Mononuclear cell (primary cell): Measurements from ENCODE around the gene SLC6A17. TPM values are rescaled to one million over a fixed set of nuclear protein-coding genes. Genes with fewer than 3 reads are reported as not detected.

Source experiments
- H3K27me3 ChIP-seq: 2 replicates; pipeline ENCODE4 v1.6.0; 2011; ENCODE audit warnings: low read length, control low read depth; ENCODE audit not compliant: insufficient read depth
- H3K4me1 ChIP-seq: 2 replicates; pipeline ENCODE4 v1.5.1; 2011; ENCODE audit warnings: mild to moderate bottlenecking, low read length, control low read depth; ENCODE audit not compliant: insufficient read depth
- H3K4me3 ChIP-seq: 2 replicates; pipeline ENCODE4 v1.5.1; 2011; ENCODE audit warnings: mild to moderate bottlenecking, low read length, moderate library complexity
- H3K9me3 ChIP-seq: 2 replicates; pipeline ENCODE4 v1.5.1; 2011; ENCODE audit warnings: low read depth, mild to moderate bottlenecking, control low read depth, low read length
- total RNA-seq: library from RNA; depleted of rRNA; stranded (reverse); fragments of >200 nt; gene quantifications from one replicate; pipeline ENCODE4 v1.2.3, GENCODE V29; 2012

SLC6A17 gene
- total RNA-seq, 1 donor: 0.63 TPM

DNA sequence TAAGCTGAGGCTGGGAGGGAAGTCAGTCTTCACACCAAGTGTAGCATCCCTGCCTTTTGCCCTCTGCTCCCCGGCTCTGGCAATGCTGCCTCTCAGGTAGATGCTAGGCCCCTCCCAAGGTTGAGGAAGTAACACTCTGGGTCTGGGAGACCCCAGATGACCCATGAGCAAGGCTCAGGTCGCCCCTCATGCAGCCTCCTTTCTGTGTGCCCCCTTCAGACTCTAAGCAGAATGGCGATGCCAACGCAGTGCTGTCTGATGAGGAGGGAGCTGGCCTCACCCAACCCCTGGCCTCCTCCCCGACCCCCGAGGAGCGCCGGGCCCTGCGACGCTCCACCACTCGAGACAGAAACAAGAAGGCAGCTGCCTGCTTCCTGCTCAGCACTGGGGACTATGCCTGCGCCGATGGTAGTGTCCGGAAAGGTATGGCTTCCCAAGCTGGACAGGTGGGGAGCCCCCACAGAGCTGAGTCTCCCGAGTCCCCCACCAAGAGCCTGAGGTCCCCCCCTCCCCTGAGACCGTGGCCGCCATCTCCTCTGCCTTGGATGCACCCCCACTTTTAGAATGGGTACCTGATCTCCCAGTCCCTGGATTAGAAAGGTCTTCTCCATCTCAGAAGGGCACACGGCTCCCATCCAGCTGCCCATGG, 75.6 kb downstream of the SLC6A17 start:
- Histone ChIP-seq H3K9me3 (no peaks in the 10 kb centered on the region), H3K4me1 (peaks cover 6% of the 10 kb centered on the region), H3K27me3 (no peaks in the 10 kb centered on the region), H3K4me3 (no peak overlapping the region)

DNA sequence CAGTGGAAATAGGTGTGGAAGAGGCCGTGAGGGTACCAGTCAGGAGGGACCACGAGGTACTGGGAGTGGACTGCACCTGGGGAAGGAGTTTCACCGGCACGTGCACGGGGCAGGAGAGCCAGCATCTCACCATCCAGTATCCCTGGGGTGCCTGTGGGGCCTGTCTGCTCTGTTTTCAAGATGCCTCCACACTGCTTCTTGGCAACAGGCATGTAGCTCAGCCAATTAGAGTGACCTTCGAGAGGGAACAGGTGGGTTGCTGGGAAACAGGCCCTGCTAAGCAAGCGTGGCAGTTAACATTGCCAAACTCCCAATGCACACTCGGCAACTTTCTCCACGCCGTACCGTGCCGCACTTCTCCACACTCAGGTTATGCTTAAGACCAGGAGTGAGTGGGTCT, 77.5 kb downstream of the SLC6A17 start:
- H3K4me3 ChIP-seq: no peak overlapping the region
- H3K27me3 ChIP-seq: no peaks in the 10 kb centered on the region
- no peaks in the 10 kb centered on the region for H3K9me3 ChIP-seq

GRCh38 chr1:110228381-110228780, 78.1 kb downstream of the SLC6A17 start:
- H3K27me3 ChIP-seq: no peaks in the 10 kb centered on the region
- no peaks in the 10 kb centered on the region for H3K9me3 ChIP-seq
- peaks cover 6% of the 10 kb centered on the region for H3K4me1 ChIP-seq
- no peak overlapping the region for H3K4me3 ChIP-seq

More for the DNA sequence above, 77.5 kb downstream of the SLC6A17 start:
- H3K4me1 ChIP-seq: peaks cover 6% of the 10 kb centered on the region

DNA sequence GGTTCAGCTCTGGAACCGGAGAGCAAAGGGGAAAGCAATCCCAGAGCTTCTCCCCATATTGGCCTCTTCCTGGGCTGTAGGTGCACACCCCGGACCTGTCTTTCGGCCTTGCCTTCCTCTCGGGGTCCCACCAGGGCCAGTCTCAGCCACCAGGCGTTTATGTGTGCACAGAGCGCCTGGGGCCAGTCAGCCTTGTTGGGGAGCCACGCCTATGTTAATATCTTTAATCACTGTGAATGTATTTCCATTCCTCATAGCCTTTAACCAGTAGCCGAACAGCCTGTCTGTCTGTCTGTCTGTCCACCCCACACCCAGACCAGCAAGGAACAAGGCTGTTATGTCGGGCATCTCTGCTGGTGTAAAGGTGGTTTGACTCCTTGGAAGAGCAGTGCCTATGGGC, 78.6 kb downstream of the SLC6A17 start:
- H3K4me1 ChIP-seq: peaks cover 6% of the 10 kb centered on the region
- no peak overlapping the region for H3K4me3 ChIP-seq
- H3K9me3 ChIP-seq: no peaks in the 10 kb centered on the region
- H3K27me3 ChIP-seq: no peaks in the 10 kb centered on the region

GRCh38 chr1:110229348-110230001, 79.2 kb downstream of the SLC6A17 start:
- Histone ChIP-seq H3K9me3 (no peaks in the 10 kb centered on the region), H3K27me3 (no peaks in the 10 kb centered on the region), H3K4me1 (peaks cover 6% of the 10 kb centered on the region), H3K4me3 (no peak overlapping the region)

GRCh38 chr1:110230381-110231199, 80.3 kb downstream of the SLC6A17 start:
- Histone ChIP-seq H3K9me3 (no peaks in the 10 kb centered on the region), H3K4me1 (peaks cover 9% of the 10 kb centered on the region), H3K27me3 (no peaks in the 10 kb centered on the region), H3K4me3 (no peak overlapping the region)

DNA sequence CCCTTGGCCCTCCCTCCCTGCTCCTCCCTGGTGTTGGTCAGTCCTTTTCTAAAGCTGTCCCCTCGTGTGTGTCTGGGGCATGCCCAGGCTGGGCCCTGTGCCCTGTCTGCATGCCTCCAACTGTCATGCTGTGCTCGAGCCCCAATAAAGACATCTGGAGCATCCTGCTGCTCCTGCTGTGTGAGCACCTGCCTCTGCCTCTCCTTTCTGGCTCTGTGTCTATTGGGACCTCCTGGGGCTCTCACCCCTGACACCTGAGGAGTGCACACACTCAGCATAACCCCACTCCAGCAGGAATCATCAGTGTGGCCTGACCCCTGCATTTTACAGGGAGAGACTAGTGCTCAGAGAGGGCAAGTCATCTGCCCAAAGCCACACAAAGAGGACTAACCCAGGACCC, 83.6 kb downstream of the SLC6A17 start:
- Histone ChIP-seq H3K9me3 (no peaks in the 10 kb centered on the region), H3K4me3 (no peak overlapping the region), H3K4me1 (peaks cover 15% of the 10 kb centered on the region), H3K27me3 (no peaks in the 10 kb centered on the region)

GRCh38 chr1:110234691-110235090, 84.4 kb downstream of the SLC6A17 start:
- Histone ChIP-seq H3K9me3 (no peaks in the 10 kb centered on the region), H3K4me3 (no peak overlapping the region), H3K4me1 (peaks cover 17% of the 10 kb centered on the region), H3K27me3 (no peaks in the 10 kb centered on the region)

- no peak overlapping the region for H3K4me3 ChIP-seq
- H3K27me3 ChIP-seq: no peaks in the 10 kb centered on the region
- H3K9me3 ChIP-seq: no peaks in the 10 kb centered on the region
- peaks cover 19% of the 10 kb centered on the region for H3K4me1 ChIP-seq
Measured at GRCh38 chr1:110235181-110235833, 85.0 kb downstream of the SLC6A17 start.

DNA sequence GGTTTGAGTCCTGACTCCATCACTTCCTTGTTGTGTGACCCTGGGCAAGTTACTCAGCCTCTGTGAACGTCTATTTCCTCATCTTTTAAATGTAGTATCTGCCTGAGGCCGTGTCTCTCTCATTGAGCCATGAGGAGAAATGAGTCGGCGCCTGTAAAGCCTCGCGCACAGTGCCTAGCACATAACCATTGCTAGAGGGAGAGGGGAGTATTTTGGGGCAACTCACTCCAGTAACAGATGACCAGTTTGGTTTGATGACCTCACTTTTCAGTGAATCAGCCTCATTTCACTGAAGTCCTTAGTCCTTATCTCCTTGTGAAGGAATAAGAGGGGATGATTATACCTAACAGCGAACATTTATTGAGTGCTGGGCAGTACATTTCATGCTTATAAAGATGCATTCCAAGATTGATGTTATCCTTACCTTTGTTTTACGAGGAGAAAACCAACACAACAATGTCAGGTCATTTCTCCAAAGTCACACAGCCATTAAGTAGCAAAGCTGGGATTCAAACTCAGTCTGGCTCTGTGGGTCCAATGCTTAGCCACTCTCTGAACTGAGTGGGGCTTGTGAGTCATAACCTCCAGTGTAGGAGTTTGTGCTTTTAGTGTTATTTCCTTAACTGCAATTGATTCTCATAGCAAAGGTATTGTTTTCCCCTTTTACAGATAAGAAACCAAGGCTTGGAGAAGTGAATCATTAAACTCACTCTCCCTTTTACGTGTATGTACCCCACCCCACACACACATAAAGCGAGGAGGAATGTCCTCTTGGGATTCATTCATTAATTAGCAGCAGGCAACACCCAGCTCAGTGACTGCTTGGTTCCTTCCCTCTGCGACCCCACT, 85.8 kb downstream of the SLC6A17 start:
- H3K27me3 ChIP-seq: no peaks in the 10 kb centered on the region
- peaks cover 22% of the 10 kb centered on the region for H3K4me1 ChIP-seq
- no peak overlapping the region for H3K4me3 ChIP-seq

DNA sequence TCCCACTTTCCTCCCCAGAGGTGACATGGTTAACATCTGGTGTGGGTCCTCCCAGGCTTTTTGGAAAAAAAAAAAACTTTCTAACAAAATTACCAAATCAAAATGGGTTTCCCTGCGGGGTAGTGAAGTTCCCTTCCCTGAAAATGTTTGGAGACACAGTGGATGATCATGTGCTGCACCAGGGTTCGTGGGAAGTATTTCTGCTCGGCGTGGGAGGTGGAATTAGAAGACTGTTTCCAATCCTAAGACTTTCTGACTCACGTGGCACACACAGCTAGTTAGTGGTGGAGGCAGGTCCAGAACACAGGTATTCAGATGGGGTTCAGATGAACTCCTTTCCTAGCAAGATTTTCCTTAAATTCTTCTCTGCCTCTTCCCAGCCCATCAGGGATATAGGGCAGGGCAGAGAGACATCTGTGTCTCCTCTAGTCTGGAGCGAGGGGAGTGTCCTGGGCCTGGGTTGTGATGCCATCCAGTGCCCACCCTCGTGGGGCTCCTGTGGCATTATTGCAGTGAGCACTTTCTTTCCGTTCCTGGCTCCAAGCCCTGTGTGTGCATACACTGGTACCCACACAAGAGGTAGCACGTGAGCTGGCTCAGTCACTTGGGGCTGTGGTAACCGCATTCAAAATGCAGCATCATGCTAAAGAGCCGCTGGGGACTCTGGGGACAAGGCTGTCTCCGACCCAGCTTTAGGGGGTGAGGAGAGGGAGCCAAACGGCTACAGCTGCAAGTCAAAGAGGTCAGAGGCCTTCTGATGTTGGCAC, 87.3 kb downstream of the SLC6A17 start:
- Histone ChIP-seq H3K4me1 (peaks cover 22% of the 10 kb centered on the region), H3K4me3 (no peak overlapping the region), H3K9me3 (no peaks in the 10 kb centered on the region), H3K27me3 (no peaks in the 10 kb centered on the region)

More for the DNA sequence above, 85.8 kb downstream of the SLC6A17 start:
- no peaks in the 10 kb centered on the region for H3K9me3 ChIP-seq

GRCh38 chr1:110239441-110240430, 89.4 kb downstream of the SLC6A17 start:
- peaks cover 37% of the 10 kb centered on the region for H3K4me1 ChIP-seq
- H3K27me3 ChIP-seq: no peaks in the 10 kb centered on the region
- no peaks in the 10 kb centered on the region for H3K9me3 ChIP-seq
- H3K4me3 ChIP-seq: no peak overlapping the region
